Adipocyte (in vitro differentiated cells): ENCODE measurements around the gene RAD9A.
A peak's percentile ranks its signal among the peaks of the same experiment; 100 is the strongest.
"Not testable (repeated sequence)": the region's sequence is repeated elsewhere in the genome, so short reads cannot be mapped to it uniquely, and the experiment has no call there.

Experiments
- DNase-seq: peaks from one replicate; pipeline ENCODE4 v3.0.0-alpha.2; 2015; ENCODE audit warnings: low read depth
- H3K27me3 ChIP-seq: replicated peaks from 2 replicates; pipeline ENCODE4 v1.7.0; 2013; ENCODE audit warnings: mild to moderate bottlenecking, low read length, moderate library complexity; ENCODE audit not compliant: control insufficient read depth, insufficient read depth
- H3K36me3 ChIP-seq: 2 replicates; pipeline ENCODE4 v1.7.0; 2013; ENCODE audit warnings: low read length, mild to moderate bottlenecking, moderate library complexity; ENCODE audit not compliant: control insufficient read depth, insufficient read depth, severe bottlenecking
- H3K4me1 ChIP-seq: 2 replicates; pipeline ENCODE4 v1.7.0; 2013; ENCODE audit warnings: mild to moderate bottlenecking, low read length, moderate library complexity; ENCODE audit not compliant: control insufficient read depth, insufficient read depth
- H3K4me3 ChIP-seq: 2 replicates; pipeline ENCODE4 v1.7.0; 2013; ENCODE audit warnings: mild to moderate bottlenecking, low read length, moderate library complexity
- H3K9ac ChIP-seq: 2 replicates; pipeline ENCODE4 v1.7.0; 2013; ENCODE audit warnings: mild to moderate bottlenecking, low read length, moderate library complexity
- H3K9me3 ChIP-seq: 2 replicates; pipeline ENCODE4 v1.7.0; 2013; ENCODE audit warnings: mild to moderate bottlenecking, low read length, moderate library complexity; ENCODE audit not compliant: control insufficient read depth

RAD9A gene

GRCh38 chr11:67418476-67419281 lies 26.9 kb downstream of the RAD9A start:
- H3K27me3 ChIP-seq = peaks cover 7% of the 10 kb centered on the region
- no peak overlapping the region for H3K9ac ChIP-seq
- peaks cover 4% of the 10 kb centered on the region for H3K4me1 ChIP-seq
- H3K9me3 ChIP-seq = no peaks in the 10 kb centered on the region
- H3K4me3 ChIP-seq = no peak overlapping the region
- no peaks in the 10 kb centered on the region for H3K36me3 ChIP-seq
- DNase-seq = no peak

GRCh38 chr11:67419325-67420049 lies 27.7 kb downstream of the RAD9A start:
- Histone ChIP-seq H3K4me1 (peaks cover 4% of the 10 kb centered on the region), H3K36me3 (no peaks in the 10 kb centered on the region)

GRCh38 chr11:67420147-67420645 lies 28.4 kb downstream of the RAD9A start:
- Histone ChIP-seq H3K4me3 (peak overlapping the region; percentile 80), H3K36me3 (no peaks in the 10 kb centered on the region), H3K27me3 (peaks cover under 1% of the 10 kb centered on the region), H3K9me3 (no peaks in the 10 kb centered on the region), H3K9ac (peak overlapping the region; percentile 83), H3K4me1 (peaks cover 4% of the 10 kb centered on the region)
- no peak for DNase-seq

More at GRCh38 chr11:67419325-67420049, 27.7 kb downstream of the RAD9A start:
- H3K4me3 ChIP-seq = no peak overlapping the region
- no peak overlapping the region for H3K9ac ChIP-seq
- no peaks in the 10 kb centered on the region for H3K9me3 ChIP-seq
- H3K27me3 ChIP-seq = peaks cover 7% of the 10 kb centered on the region
- DNase-seq = no peak

GRCh38 chr11:67420646-67421429 lies 29.1 kb downstream of the RAD9A start:
- H3K9ac ChIP-seq = peak overlapping the region; percentile 83
- peak overlapping the region; percentile 80 for H3K4me3 ChIP-seq
- DNase-seq = peak; percentile 96
- H3K4me1 ChIP-seq = peaks cover 4% of the 10 kb centered on the region
- H3K27me3 ChIP-seq = no peaks in the 10 kb centered on the region
- H3K9me3 ChIP-seq = no peaks in the 10 kb centered on the region
- no peaks in the 10 kb centered on the region for H3K36me3 ChIP-seq

GRCh38 chr11:67421430-67422031 lies 29.7 kb downstream of the RAD9A start:
- Histone ChIP-seq H3K36me3 (no peaks in the 10 kb centered on the region), H3K27me3 (no peaks in the 10 kb centered on the region), H3K4me3 (peak overlapping the region; percentile 41), H3K4me1 (peaks cover 4% of the 10 kb centered on the region), H3K9ac (no peak overlapping the region), H3K9me3 (no peaks in the 10 kb centered on the region)
- DNase-seq = no peak

- Histone ChIP-seq H3K9ac (no peak overlapping the region), H3K36me3 (no peaks in the 10 kb centered on the region), H3K27me3 (no peaks in the 10 kb centered on the region), H3K9me3 (no peaks in the 10 kb centered on the region), H3K4me3 (no peak overlapping the region), H3K4me1 (peaks cover 8% of the 10 kb centered on the region)
- no peak for DNase-seq
Observed at GRCh38 chr11:67422891-67423290, 31.1 kb downstream of the RAD9A start.

- Histone ChIP-seq H3K9me3 (no peaks in the 10 kb centered on the region), H3K9ac (no peak overlapping the region), H3K36me3 (no peaks in the 10 kb centered on the region), H3K27me3 (no peaks in the 10 kb centered on the region), H3K4me3 (no peak overlapping the region), H3K4me1 (peaks cover 8% of the 10 kb centered on the region)
- no peak for DNase-seq
Observed at GRCh38 chr11:67423466-67423865, 31.7 kb downstream of the RAD9A start.

- DNase-seq = no peak
- H3K9ac ChIP-seq = no peak overlapping the region
Observed at GRCh38 chr11:67423891-67424613, 32.3 kb downstream of the RAD9A start.

GRCh38 chr11:67427364-67427859 lies 35.6 kb downstream of the RAD9A start:
- H3K4me1 ChIP-seq, H3K9me3 ChIP-seq, H3K27me3 ChIP-seq, DNase-seq: not testable (repeated sequence)
- Histone ChIP-seq H3K4me3 (peak overlapping the region; percentile 100), H3K36me3 (peaks cover 14% of the 10 kb centered on the region), H3K9ac (peak overlapping the region; percentile 99)

More at GRCh38 chr11:67423891-67424613, 32.3 kb downstream of the RAD9A start:
- Histone ChIP-seq H3K27me3 (no peaks in the 10 kb centered on the region), H3K4me3 (no peak overlapping the region), H3K36me3 (no peaks in the 10 kb centered on the region), H3K4me1 (peaks cover 10% of the 10 kb centered on the region), H3K9me3 (no peaks in the 10 kb centered on the region)
